GM12878 (cell line): ENCODE results near the gene PCED1B.

Experiments
- CHD2 ChIP-seq: IDR thresholded peaks from 2 replicates; pipeline ENCODE4 v1.6.1; 2011; ENCODE audit warnings: low read depth, low read length, improper control_type of control experiment, borderline replicate concordance
- CTCF ChIP-seq, 3 experiments: IDR thresholded peaks in 2 of 3; conservative IDR thresholded peaks in 1 of 3; 2 replicates each; pipeline ENCODE4 v1.5.1; 2011; ENCODE audit warnings: low read depth in 3 of 3, low read length in 3 of 3, mild to moderate bottlenecking in 3 of 3, control low read depth in 2 of 3, moderate library complexity in 2 of 3, inconsistent platforms in 1 of 3, mixed read lengths in 1 of 3; ENCODE audit not compliant: control insufficient read depth in 2 of 3, insufficient read depth in 1 of 3; ENCODE audit errors: extremely low read depth in 1 of 3
- POU2F2 ChIP-seq: IDR thresholded peaks from 3 replicates; pipeline ENCODE4 v1.6.1; 2011; ENCODE audit warnings: low read depth, mild to moderate bottlenecking, low read length, borderline replicate concordance
- TCF7 ChIP-seq: IDR thresholded peaks from 2 replicates; pipeline ENCODE4 v1.6.1; 2014; ENCODE audit warnings: antibody characterized with exemption, borderline replicate concordance
- ZBTB11 ChIP-seq: fragments of 450-650 bp; formaldehyde crosslinking; IDR thresholded peaks from 2 replicates; pipeline ENCODE4 v1.5.0; 2022; ENCODE audit warnings: mild to moderate bottlenecking, missing genetic modification characterization

- TF ChIP-seq CTCF (IDR thresholded peaks at IDR 0.05 in 2 of 3, conservative IDR thresholded peaks at IDR 0.05 in 1 of 3; ENCODE audit: control insufficient read depth in 2 of 3, extremely low read depth in 1 of 3, insufficient read depth in 1 of 3, low read depth in 3 of 3, low read length in 3 of 3) (no peak), CHD2 (no peak), TCF7 (no peak), ZBTB11 (CRISPR knock-in tag) (no peak), POU2F2 (no peak)
Observed at GRCh38 chr12:47234576-47235141, 155.2 kb downstream of the PCED1B start.
